ENCODE results near the gene UNC5C.

GRCh38 chr4:95549246-95550114 is 707 bp upstream of the UNC5C start:
- TF ChIP-seq POLR2AphosphoS5 (IDR thresholded peaks at IDR 0.05) (no peak), CTCF (IDR thresholded peaks at IDR 0.05) (no peak)
